Measurements from ENCODE around the gene PDE4B. TPM values are rescaled to one million over a fixed set of nuclear protein-coding genes. Genes with fewer than 3 reads are reported as not detected.
A peak's percentile ranks its signal among the peaks of the same experiment; 100 is the strongest.

Gene PDE4B
- total RNA-seq, 1 experiment from 2014 or later = 3.3 TPM

DNA sequence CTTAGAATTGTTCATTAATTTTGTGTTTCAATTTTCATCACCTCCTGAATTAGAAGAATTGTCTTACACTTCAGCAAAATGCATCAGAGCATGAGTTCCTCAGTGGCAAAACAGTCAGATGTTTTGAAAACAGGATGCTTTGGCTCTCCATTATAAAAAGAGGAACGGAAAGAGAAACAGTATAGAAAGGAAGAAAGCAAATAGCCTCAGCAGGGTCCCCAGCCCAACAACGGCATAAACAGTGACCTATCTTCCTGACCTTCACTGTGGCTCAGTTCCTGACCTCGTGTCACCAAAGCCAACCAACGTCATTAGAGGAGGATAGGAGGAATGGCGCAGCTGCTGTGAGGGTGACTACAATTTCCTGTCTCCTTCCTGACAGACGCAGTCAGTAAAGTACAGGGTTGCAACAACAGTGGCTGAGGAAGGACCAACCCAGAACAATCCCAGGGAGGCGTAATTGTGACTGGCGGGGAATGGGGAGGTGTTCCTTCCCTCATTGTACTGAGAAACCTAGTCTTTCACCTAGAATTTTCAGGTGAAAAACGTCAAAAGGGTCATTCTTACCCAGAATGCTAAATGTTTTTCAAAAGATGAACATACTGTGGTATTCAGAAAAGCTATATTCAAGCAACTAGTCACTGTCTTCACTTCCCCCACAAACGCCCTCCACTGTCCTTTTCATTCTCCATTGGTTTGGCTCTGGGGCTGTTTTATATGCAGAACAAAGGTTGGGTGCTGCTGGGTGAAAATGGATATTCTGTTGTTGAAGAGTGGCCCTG lies 543.4 kb downstream of the PDE4B start:
- H3K9me3 Mint-ChIP-seq (ENCODE audit: unreplicated experiment) = no peaks in the 10 kb centered on the region
- H3K4me1 Mint-ChIP-seq (ENCODE audit: insufficient read depth, unreplicated experiment) = peaks cover 31% of the 10 kb centered on the region
- peak overlapping the region; percentile 97 for H3K27ac Mint-ChIP-seq (ENCODE audit: low read depth, unreplicated experiment)
- POLR2A ChIA-PET = interaction anchor here (0.6 to 7.6 kb wide), 6 partner anchors 9 to 597 kb away, joined by 3 to 177 read pairs (median 4); no protein-coding TSS in a partner anchor
- peak overlapping the region; percentile 79 for H3K4me3 Mint-ChIP-seq (ENCODE audit: unreplicated experiment)
- H3K27me3 Mint-ChIP-seq (ENCODE audit: insufficient read depth, unreplicated experiment) = no peaks in the 10 kb centered on the region
- DNase-seq (ENCODE audit: unreplicated experiment) = peak; percentile 60
- intact Hi-C loops (cut with micrococcal nuclease) = no loop called here
- TSS peak; percentile 73 for BruUV-seq (replicated peaks)
- peaks cover 11% of the 10 kb centered on the region for H3K36me3 Mint-ChIP-seq (ENCODE audit: insufficient read depth, unreplicated experiment)
- CTCF ChIA-PET = interaction anchor here (0.7 to 1.7 kb wide), 6 partner anchors 11 to 111 kb away, joined by 3 to 5 read pairs (median 3); no protein-coding TSS in a partner anchor
- TF ChIP-seq, protein P1, sequence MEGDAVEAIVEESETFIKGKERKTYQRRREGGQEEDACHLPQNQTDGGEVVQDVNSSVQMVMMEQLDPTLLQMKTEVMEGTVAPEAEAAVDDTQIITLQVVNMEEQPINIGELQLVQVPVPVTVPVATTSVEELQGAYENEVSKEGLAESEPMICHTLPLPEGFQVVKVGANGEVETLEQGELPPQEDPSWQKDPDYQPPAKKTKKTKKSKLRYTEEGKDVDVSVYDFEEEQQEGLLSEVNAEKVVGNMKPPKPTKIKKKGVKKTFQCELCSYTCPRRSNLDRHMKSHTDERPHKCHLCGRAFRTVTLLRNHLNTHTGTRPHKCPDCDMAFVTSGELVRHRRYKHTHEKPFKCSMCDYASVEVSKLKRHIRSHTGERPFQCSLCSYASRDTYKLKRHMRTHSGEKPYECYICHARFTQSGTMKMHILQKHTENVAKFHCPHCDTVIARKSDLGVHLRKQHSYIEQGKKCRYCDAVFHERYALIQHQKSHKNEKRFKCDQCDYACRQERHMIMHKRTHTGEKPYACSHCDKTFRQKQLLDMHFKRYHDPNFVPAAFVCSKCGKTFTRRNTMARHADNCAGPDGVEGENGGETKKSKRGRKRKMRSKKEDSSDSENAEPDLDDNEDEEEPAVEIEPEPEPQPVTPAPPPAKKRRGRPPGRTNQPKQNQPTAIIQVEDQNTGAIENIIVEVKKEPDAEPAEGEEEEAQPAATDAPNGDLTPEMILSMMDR (IDR thresholded peaks at IDR 0.05; ENCODE audit: unreplicated experiment) = no peak

DNA sequence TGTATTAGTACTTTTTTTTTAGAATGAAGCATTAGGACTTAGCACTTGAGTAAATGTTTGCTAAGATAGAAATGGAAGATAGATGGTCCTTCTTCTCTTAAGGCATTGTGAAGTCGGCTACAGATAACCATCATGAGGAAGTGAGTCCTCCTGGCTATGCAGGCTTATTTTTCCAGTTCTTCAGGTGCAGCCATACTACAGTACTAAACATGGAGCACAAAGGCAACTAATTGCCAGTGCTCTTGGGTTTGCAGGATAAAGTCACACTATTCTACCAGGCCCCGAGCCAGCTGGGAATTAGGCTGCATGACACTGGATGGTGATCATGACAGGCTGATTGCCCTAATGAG lies 543.9 kb downstream of the PDE4B start:
- BruUV-seq (replicated peaks) = no TSS peak
- Mint-ChIP-seq H3K9me3 (ENCODE audit: unreplicated experiment) (no peaks in the 10 kb centered on the region), H3K4me1 (ENCODE audit: insufficient read depth, unreplicated experiment) (peaks cover 31% of the 10 kb centered on the region), H3K36me3 (ENCODE audit: insufficient read depth, unreplicated experiment) (peaks cover 11% of the 10 kb centered on the region), H3K4me3 (ENCODE audit: unreplicated experiment) (peak overlapping the region; percentile 79), H3K27me3 (ENCODE audit: insufficient read depth, unreplicated experiment) (no peaks in the 10 kb centered on the region), H3K27ac (ENCODE audit: low read depth, unreplicated experiment) (peak overlapping the region; percentile 97)
- DNase-seq (ENCODE audit: unreplicated experiment) = no peak
- POLR2A ChIA-PET = interaction anchor here (0.6 to 7.6 kb wide), 2 partner anchors 8 to 43 kb away, joined by 4 to 92 read pairs; no protein-coding TSS in a partner anchor
- intact Hi-C loops (cut with micrococcal nuclease) = no loop called here
- CTCF ChIA-PET = interaction anchor here (0.8 to 1.7 kb wide), 3 partner anchors 31 to 110 kb away, joined by 3 to 5 read pairs (median 4); no protein-coding TSS in a partner anchor
- TF ChIP-seq, protein P1 (IDR thresholded peaks at IDR 0.05; ENCODE audit: unreplicated experiment) = no peak

DNA sequence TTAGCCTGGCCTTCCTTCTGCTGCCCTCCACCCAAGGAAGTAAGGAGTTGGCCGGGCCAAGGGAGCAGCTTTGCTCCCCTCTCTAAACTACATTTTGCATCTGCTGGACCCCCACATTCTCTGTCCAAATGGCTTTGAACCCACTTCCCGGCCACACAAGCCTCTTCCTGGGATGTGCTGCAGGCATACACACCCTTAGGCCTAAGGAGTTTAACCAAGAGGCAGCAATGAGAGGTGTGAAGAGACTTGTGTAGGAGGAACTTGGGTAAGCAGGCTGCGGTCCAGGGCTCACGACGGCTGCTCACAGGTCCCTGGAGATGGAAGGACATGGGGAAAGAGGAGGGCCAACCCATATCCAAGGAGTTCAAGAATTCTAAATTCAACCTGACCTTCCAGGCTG lies 544.6 kb downstream of the PDE4B start:
- Mint-ChIP-seq H3K4me3 (ENCODE audit: unreplicated experiment) (no peak overlapping the region), H3K36me3 (ENCODE audit: insufficient read depth, unreplicated experiment) (peaks cover 11% of the 10 kb centered on the region), H3K27ac (ENCODE audit: low read depth, unreplicated experiment) (no peak overlapping the region), H3K4me1 (ENCODE audit: insufficient read depth, unreplicated experiment) (peaks cover 31% of the 10 kb centered on the region), H3K9me3 (ENCODE audit: unreplicated experiment) (no peaks in the 10 kb centered on the region), H3K27me3 (ENCODE audit: insufficient read depth, unreplicated experiment) (no peaks in the 10 kb centered on the region)
- intact Hi-C loops (cut with micrococcal nuclease) = no loop called here
- BruUV-seq (replicated peaks) = no TSS peak
- ChIA-PET CTCF (interaction anchor here (0.8 to 1.7 kb wide), 3 partner anchors 62 to 109 kb away, joined by 3 to 5 read pairs (median 3); no protein-coding TSS in a partner anchor), POLR2A (interaction anchor here (7.6 kb wide), 1 partner anchor 44 kb away, joined by 92 read pairs; no protein-coding TSS in a partner anchor)
- no peak for DNase-seq (ENCODE audit: unreplicated experiment)
- TF ChIP-seq, protein P1 (IDR thresholded peaks at IDR 0.05; ENCODE audit: unreplicated experiment) = no peak

GRCh38 chr1:66339944-66340343 lies 547.2 kb downstream of the PDE4B start:
- Mint-ChIP-seq H3K9me3 (ENCODE audit: unreplicated experiment) (no peaks in the 10 kb centered on the region), H3K4me1 (ENCODE audit: insufficient read depth, unreplicated experiment) (peaks cover 17% of the 10 kb centered on the region), H3K27ac (ENCODE audit: low read depth, unreplicated experiment) (peak overlapping the region; percentile 23), H3K4me3 (ENCODE audit: unreplicated experiment) (no peak overlapping the region), H3K36me3 (ENCODE audit: insufficient read depth, unreplicated experiment) (peaks cover 5% of the 10 kb centered on the region), H3K27me3 (ENCODE audit: insufficient read depth, unreplicated experiment) (no peaks in the 10 kb centered on the region)
- DNase-seq (ENCODE audit: unreplicated experiment) = no peak
- CTCF ChIA-PET = interaction anchor here (0.6 to 0.7 kb wide), 2 partner anchors 167 to 954 kb away, joined by 3 to 6 read pairs; no protein-coding TSS in a partner anchor
- intact Hi-C loops (cut with micrococcal nuclease) = no loop called here
- no TSS peak for BruUV-seq (replicated peaks)
- POLR2A ChIA-PET = interaction anchor here (0.7 to 1.5 kb wide), 5 partner anchors 8 to 74 kb away, joined by 3 to 7 read pairs (median 5); no protein-coding TSS in a partner anchor
- TF ChIP-seq, protein P1 (IDR thresholded peaks at IDR 0.05; ENCODE audit: unreplicated experiment) = no peak

Measured in MCF 10A (cell line).